Endothelial cell (in vitro differentiated cells): Measurements from ENCODE around the gene RTP5. TPM values are rescaled to one million over a fixed set of nuclear protein-coding genes. Genes with fewer than 3 reads are reported as not detected.
A peak's percentile ranks its signal among the peaks of the same experiment; 100 is the strongest.

Experiments
- DNase-seq: peaks from one replicate; pipeline ENCODE4 v3.0.0; 2021; ENCODE audit warnings: low spot score
- H3K27ac Mint-ChIP-seq: one replicate; pipeline ENCODE4 v1.8.0; 2021; ENCODE audit warnings: mixed read lengths, inconsistent platforms; ENCODE audit not compliant: unreplicated experiment
- H3K27me3 Mint-ChIP-seq: one replicate; pipeline ENCODE4 v1.8.0; 2021; ENCODE audit warnings: mild to moderate bottlenecking, moderate library complexity, mixed read lengths, inconsistent platforms; ENCODE audit not compliant: unreplicated experiment
- H3K36me3 Mint-ChIP-seq: one replicate; pipeline ENCODE4 v1.8.0; 2021; ENCODE audit warnings: mild to moderate bottlenecking, low read depth, mixed read lengths, inconsistent platforms; ENCODE audit not compliant: unreplicated experiment
- H3K4me1 Mint-ChIP-seq: one replicate; pipeline ENCODE4 v1.8.0; 2021; ENCODE audit warnings: mild to moderate bottlenecking, mixed read lengths, inconsistent platforms; ENCODE audit not compliant: unreplicated experiment
- H3K4me3 Mint-ChIP-seq: one replicate; pipeline ENCODE4 v1.8.0; 2021; ENCODE audit warnings: mild to moderate bottlenecking, mixed read lengths, inconsistent platforms; ENCODE audit not compliant: unreplicated experiment
- H3K9me3 Mint-ChIP-seq: one replicate; pipeline ENCODE4 v1.8.0; 2021; ENCODE audit warnings: mixed read lengths, inconsistent platforms; ENCODE audit not compliant: unreplicated experiment
- total RNA-seq: library from RNA; stranded (reverse); fragmentation: NEBNext Ultra II Directional; extraction: Animal tissue kit (Norgen Biotek cat#: 25700); gene quantifications from one replicate; pipeline ENCODE4 v1.2.1, GENCODE V29; 2021; ENCODE audit not compliant: unreplicated experiment
- TF ChIP-seq, protein P1 (sequence below): fragments of 200-600 bp; sonication (generic); IDR thresholded peaks from one replicate; pipeline ENCODE4 v1.5.0; 2021; ENCODE audit warnings: antibody characterized with exemption; ENCODE audit not compliant: unreplicated experiment

RTP5 gene
- total RNA-seq, 1 donor from 2014 or later, result not detected

DNA sequence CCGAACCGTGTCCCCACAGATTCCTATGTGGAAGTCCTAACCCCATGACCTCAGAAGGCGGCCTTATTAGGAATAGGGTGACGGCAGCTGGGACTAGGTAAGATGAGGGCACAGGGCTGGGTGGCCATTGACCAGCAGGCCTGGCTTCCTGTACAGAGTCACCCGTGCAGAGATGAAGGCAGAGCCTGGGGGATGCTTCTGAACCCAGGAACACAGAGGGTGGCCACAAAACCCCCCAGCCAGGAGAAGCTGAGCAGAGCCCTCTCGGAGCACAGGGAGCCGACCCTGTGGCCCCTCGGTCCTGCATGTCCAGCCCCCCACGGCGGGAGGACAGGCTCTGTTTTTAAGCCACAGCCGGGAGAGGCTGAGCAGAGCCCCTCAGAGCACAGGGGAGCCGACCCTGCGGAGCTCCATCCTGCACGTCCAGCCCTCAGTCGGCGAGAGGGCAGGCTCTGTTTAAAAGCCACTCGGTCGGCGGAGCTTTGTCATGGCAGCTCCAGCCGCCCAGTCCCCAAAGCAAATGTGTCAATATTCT lies 13.6 kb upstream of the RTP5 start:
- Mint-ChIP-seq H3K4me1 (no peaks in the 10 kb centered on the region), H3K36me3 (no peaks in the 10 kb centered on the region), H3K4me3 (no peak overlapping the region), H3K9me3 (no peaks in the 10 kb centered on the region), H3K27ac (no peak overlapping the region), H3K27me3 (peaks cover 6% of the 10 kb centered on the region)
- TF ChIP-seq, protein P1, sequence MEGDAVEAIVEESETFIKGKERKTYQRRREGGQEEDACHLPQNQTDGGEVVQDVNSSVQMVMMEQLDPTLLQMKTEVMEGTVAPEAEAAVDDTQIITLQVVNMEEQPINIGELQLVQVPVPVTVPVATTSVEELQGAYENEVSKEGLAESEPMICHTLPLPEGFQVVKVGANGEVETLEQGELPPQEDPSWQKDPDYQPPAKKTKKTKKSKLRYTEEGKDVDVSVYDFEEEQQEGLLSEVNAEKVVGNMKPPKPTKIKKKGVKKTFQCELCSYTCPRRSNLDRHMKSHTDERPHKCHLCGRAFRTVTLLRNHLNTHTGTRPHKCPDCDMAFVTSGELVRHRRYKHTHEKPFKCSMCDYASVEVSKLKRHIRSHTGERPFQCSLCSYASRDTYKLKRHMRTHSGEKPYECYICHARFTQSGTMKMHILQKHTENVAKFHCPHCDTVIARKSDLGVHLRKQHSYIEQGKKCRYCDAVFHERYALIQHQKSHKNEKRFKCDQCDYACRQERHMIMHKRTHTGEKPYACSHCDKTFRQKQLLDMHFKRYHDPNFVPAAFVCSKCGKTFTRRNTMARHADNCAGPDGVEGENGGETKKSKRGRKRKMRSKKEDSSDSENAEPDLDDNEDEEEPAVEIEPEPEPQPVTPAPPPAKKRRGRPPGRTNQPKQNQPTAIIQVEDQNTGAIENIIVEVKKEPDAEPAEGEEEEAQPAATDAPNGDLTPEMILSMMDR, result no peak
- DNase-seq, result no peak

DNA sequence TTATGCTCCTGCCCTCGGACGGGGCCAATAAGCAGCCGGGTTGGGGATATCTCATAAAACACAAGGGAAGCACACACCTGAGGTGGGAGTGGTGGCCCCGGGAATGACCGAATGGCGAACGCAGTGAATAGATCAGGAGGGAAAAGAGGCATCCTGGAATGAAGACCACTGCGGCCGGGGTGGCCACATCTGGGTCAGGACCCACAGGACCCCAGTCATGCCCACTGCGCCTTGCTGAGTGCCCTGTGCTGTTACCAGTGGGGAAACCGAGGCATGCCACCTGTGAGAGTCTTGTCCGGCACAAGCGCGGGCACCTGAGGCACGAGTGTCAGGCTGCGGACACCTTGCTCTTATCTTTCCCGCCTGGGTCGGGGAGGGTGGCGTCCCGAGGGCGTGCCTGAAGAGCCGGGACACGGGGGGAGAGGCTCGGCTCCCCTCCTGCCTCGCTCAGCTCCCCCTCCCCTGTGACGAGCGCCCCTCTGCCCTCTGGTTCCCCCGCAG lies 12.4 kb upstream of the RTP5 start:
- Mint-ChIP-seq H3K9me3 (no peaks in the 10 kb centered on the region), H3K4me3 (no peak overlapping the region), H3K4me1 (no peaks in the 10 kb centered on the region), H3K27ac (no peak overlapping the region), H3K36me3 (peaks cover 5% of the 10 kb centered on the region), H3K27me3 (peaks cover 7% of the 10 kb centered on the region)
- TF ChIP-seq, protein P1, result no peak
- no peak for DNase-seq

DNA sequence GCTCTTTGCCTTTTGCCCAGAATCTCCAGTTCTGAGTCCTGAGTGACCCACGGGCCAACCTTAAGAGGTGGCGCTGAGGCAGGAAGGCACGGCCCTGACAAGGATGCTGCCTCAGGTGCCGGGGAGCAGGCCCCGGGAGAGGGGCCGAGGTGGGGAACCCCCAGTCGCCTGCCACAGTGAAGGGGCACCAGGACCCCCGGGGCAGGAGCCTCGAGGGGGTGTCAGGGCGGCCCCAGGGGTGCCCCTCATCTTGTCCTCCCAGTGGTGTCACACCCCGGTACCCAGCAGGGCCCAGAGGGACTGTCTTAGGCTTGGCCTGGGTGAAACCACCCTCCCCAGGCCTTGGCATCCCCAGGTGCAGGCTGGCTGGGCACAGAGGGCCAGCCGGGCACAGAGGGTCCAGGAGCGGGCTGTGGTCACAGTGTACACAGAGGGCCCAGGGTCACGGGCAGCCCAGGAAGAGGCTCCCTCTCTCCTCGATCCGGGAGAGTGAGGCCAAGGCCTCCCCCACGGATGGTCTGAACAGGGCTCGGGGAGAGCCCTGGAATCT lies 11.9 kb upstream of the RTP5 start:
- Mint-ChIP-seq H3K36me3 (peaks cover 5% of the 10 kb centered on the region), H3K27ac (no peak overlapping the region), H3K4me1 (no peaks in the 10 kb centered on the region), H3K4me3 (no peak overlapping the region), H3K9me3 (no peaks in the 10 kb centered on the region), H3K27me3 (peaks cover 7% of the 10 kb centered on the region)
- TF ChIP-seq, protein P1, result no peak
- DNase-seq, result no peak

DNA sequence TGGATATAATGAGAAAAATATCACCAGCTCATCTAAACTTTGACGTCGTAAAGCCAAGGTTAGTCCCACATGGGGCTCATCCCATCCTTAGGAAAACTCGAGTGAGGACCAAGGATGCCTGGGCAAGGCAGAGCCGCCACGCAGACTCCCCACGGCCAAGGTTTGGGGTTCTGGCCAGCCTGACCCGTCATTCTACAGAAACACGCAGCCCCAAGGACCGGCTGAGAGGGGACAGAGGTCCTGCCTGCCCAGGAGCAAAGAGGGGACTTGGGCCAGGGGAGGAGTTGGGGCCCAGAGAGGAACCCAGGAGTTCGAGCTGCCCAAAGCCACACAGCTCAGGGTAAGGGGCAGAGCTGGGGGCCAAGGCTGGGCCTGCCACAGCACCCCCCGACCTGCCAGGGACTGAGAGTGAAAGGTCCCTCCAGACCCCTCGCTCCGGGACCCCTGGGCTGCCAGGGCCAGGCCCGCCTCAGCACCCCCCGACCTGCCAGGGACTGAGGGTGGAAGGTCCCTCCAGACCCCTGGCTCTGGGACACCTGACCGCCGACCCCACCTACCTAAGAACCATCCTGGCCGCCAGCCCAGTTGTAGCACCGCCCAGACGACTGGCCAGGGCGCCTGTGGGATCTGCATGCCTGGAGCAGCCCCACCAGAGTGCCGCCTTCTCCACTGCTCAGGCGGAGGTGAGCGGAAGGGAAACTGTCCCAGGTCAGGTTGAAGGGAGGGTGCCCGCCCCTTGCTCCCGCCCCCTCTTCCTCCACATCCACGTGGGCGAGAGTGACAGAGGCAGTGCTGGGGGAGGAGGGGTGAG lies 11.1 kb upstream of the RTP5 start, which contains the start of gene PDCD1:
PDCD1 (minus strand) TSS at position 689 of the 811 bp plus-strand sequence; CDS start at position 633, 56 bp downstream.
- Mint-ChIP-seq H3K36me3 (peaks cover 5% of the 10 kb centered on the region), H3K4me1 (no peaks in the 10 kb centered on the region), H3K4me3 (no peak within 1 kb of the TSS), H3K27me3 (peaks cover 7% of the 10 kb centered on the region), H3K9me3 (no peaks in the 10 kb centered on the region), H3K27ac (no peak within 1 kb of the TSS)
- peak; percentile 4 for DNase-seq
- TF ChIP-seq, protein P1, result no peak
